Lung (tissue), 12 donors: Measurements from ENCODE around the gene HSP90AB1. TPM values are rescaled to one million over a fixed set of nuclear protein-coding genes. Genes with fewer than 3 reads are reported as not detected.

Experiments
- ATAC-seq: fragments of 200-7000 bp; cut with Tn5 transposase; one replicate; pipeline ENCODE4 v1.9.1; 2020; ENCODE audit warnings: moderate number of reproducible peaks; ENCODE audit not compliant: insufficient read depth, low FRiP score
- DNase-seq, 3 donors: peaks; one replicate each; pipeline ENCODE4 v3.0.0-alpha.2; 2013 to 2017
- H3K27ac ChIP-seq, 2 donors: one replicate each; pipeline ENCODE4 v1.5.1; 2013; ENCODE audit warnings: mild to moderate bottlenecking in 2 of 2, moderate library complexity in 2 of 2, control low read depth in 1 of 2, inconsistent platforms in 1 of 2, low read depth in 1 of 2, low read length in 1 of 2
- H3K27me3 ChIP-seq, 3 donors: one replicate each; pipeline ENCODE4 v1.5.1; 2013; ENCODE audit warnings: low read length in 2 of 3; ENCODE audit not compliant: control insufficient read depth in 3 of 3, insufficient read depth in 3 of 3
- H3K36me3 ChIP-seq, 4 donors: one replicate each; pipeline ENCODE4 v1.5.1; 2013; ENCODE audit warnings: low read length in 4 of 4, mild to moderate bottlenecking in 1 of 4, moderate library complexity in 1 of 4; ENCODE audit not compliant: control insufficient read depth in 4 of 4, insufficient read depth in 4 of 4
- H3K4me1 ChIP-seq, 5 donors: one replicate each; pipeline ENCODE4 v1.5.1; 2013; ENCODE audit warnings: low read length in 5 of 5, mild to moderate bottlenecking in 2 of 5, moderate library complexity in 1 of 5; ENCODE audit not compliant: control insufficient read depth in 5 of 5, insufficient read depth in 5 of 5
- H3K4me3 ChIP-seq: one replicate; pipeline ENCODE4 v1.5.1; 2013; ENCODE audit warnings: mild to moderate bottlenecking, control low read depth, moderate library complexity
- H3K9ac ChIP-seq, 2 donors: one replicate each; pipeline ENCODE4 v1.5.1; 2013; ENCODE audit warnings: low read length in 2 of 2, control low read depth in 1 of 2; ENCODE audit not compliant: insufficient read depth in 1 of 2
- H3K9me3 ChIP-seq, 4 donors: one replicate each; pipeline ENCODE4 v1.5.1; 2013; ENCODE audit warnings: low read length in 3 of 4, mild to moderate bottlenecking in 1 of 4, moderate library complexity in 1 of 4; ENCODE audit not compliant: control insufficient read depth in 4 of 4, insufficient read depth in 3 of 4
- WGBS, 2 donors: extraction: QIAGEN DNeasy Blood & Tissue Kit; methylation state at CpG; one replicate each; pipeline ENCODE4 v1.1.7; 2013; 5-methylcytosine and 5-hydroxymethylcytosine counted together
- polyA plus RNA-seq, 2 donors: library from polyadenylated mRNA; stranded (reverse); fragments of 200-250 nt; gene quantifications; one replicate each; pipeline ENCODE4 v1.2.1, GENCODE V29; 2013
- total RNA-seq, 2 donors: library from RNA; depleted of rRNA in 1 of 2; stranded (reverse); fragments of >200 nt in 1 of 2; gene quantifications; one replicate each; pipeline ENCODE4 v1.2.1, GENCODE V29; 2014 to 2021
- TF ChIP-seq, protein P1 (sequence below): IDR thresholded peaks from 2 replicates; pipeline ENCODE4 v1.5.1; 2012; ENCODE audit warnings: mild to moderate bottlenecking; ENCODE audit errors: control extremely low read depth, extremely low read depth
- donor health status: control.
- donor health status: control.
- donor health status: Bipolar disorder and iron deficiency.
- donor health status: healthy.
- donor health status: DM: yes; HTN: yes; CAD: no.

Gene HSP90AB1
- total and polyA plus RNA-seq, 4 donors: 289 to 700 (median 509) TPM

DNA sequence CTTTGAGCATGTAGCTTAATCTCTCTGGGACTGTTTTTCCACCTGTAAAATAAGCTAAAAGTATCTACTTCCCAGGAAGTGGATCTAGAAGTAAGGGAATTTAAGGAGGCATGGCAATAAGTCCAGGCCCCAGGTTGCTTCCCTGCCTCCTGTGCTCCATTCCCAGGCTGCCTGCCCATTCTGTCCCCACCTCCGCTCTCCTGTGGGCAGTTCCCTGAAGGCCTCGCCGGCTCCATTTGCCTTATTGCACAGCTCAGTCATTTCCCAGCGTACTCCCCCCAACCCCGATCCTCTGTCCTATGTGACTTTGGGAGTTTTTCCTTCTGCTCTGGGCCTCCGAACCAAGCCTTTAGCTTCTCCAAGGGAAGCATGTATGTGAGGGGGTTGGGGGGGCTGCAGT, 18.9 kb upstream of the HSP90AB1 start:
- 81 to 85% methylated on average over 6 of the region's 6 CpGs for WGBS, 2 donors
- ATAC-seq (no peak), DNase-seq (no peak)
- Histone ChIP-seq H3K4me1 (peaks cover 7 to 19% (median 10%) of the 10 kb centered on the region in 5 donors), H3K36me3 (peaks cover 0 to 20% (median 1%) of the 10 kb centered on the region in 4 donors), H3K27me3 (no peaks in the 10 kb centered on the region), H3K27ac (peak overlapping the region in 1 of 2 donors; percentile 87), H3K9ac (no peak overlapping the region), H3K4me3 (no peak overlapping the region), H3K9me3 (no peaks in the 10 kb centered on the region)
- TF ChIP-seq, protein P1, sequence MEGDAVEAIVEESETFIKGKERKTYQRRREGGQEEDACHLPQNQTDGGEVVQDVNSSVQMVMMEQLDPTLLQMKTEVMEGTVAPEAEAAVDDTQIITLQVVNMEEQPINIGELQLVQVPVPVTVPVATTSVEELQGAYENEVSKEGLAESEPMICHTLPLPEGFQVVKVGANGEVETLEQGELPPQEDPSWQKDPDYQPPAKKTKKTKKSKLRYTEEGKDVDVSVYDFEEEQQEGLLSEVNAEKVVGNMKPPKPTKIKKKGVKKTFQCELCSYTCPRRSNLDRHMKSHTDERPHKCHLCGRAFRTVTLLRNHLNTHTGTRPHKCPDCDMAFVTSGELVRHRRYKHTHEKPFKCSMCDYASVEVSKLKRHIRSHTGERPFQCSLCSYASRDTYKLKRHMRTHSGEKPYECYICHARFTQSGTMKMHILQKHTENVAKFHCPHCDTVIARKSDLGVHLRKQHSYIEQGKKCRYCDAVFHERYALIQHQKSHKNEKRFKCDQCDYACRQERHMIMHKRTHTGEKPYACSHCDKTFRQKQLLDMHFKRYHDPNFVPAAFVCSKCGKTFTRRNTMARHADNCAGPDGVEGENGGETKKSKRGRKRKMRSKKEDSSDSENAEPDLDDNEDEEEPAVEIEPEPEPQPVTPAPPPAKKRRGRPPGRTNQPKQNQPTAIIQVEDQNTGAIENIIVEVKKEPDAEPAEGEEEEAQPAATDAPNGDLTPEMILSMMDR: no peak

DNA sequence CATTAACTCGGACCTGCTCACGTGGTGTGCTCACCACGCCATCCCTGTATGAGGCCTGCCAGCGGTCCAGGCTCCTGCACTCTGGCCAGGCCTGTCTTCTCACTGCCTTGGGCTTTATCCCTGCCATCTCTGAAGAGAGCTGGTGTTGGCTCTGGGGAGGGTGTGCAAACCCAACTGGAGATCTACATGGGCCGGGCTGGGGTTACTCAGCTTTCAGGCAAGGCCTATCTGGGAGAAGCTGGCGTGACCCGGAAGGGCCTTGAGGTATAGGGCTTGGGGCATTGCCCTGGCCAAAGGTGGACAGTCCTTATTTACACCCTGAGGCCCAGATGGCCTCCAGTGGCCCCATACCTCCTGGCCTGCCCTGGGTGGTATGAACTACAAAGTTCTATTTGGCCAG, 18.5 kb upstream of the HSP90AB1 start:
- Histone ChIP-seq H3K27me3 (no peaks in the 10 kb centered on the region), H3K4me3 (no peak overlapping the region), H3K9me3 (no peaks in the 10 kb centered on the region), H3K4me1 (peaks cover 6 to 17% (median 10%) of the 10 kb centered on the region in 5 donors), H3K27ac (peak overlapping the region in 1 of 2 donors; percentile 87), H3K36me3 (peaks cover 0 to 20% (median 1%) of the 10 kb centered on the region in 4 donors), H3K9ac (no peak overlapping the region)
- ATAC-seq: no peak
- 98 to 99% methylated on average over 7 of the region's 7 CpGs for WGBS, 2 donors
- TF ChIP-seq, protein P1: no peak
- DNase-seq: no peak

DNA sequence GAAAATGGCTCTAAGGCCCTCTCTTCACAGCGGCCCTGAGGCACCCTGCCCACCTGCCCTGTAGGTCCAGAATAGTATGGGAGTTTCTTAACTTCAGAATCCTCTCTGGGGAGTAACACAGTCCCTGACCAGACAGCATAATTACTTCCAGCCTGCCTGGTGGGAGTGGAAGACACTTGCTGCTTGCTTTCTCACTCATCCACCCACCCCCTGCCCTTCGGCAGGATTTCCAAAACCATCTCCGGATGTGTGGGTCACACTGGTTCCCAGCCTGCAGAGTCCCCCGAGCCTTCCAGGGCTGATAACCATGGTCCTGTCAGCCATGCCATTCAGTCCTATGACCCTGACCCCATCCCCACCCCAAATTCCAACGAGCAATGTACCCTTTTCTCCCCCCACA, 18.1 kb upstream of the HSP90AB1 start:
- H3K36me3 ChIP-seq: peaks cover 0 to 20% (median 1%) of the 10 kb centered on the region in 4 donors
- DNase-seq (no peak), ATAC-seq (no peak)
- no peaks in the 10 kb centered on the region for H3K27me3 ChIP-seq
- H3K9me3 ChIP-seq: no peaks in the 10 kb centered on the region
- H3K27ac ChIP-seq: peak overlapping the region in 1 of 2 donors; percentile 87
- peaks cover 6 to 18% (median 10%) of the 10 kb centered on the region in 5 donors for H3K4me1 ChIP-seq
- TF ChIP-seq, protein P1: no peak
- no peak overlapping the region for H3K4me3 ChIP-seq
- 83 to 90% methylated on average over 5 of the region's 5 CpGs for WGBS, 2 donors
- no peak overlapping the region for H3K9ac ChIP-seq
